Left colon (tissue), 2 donors: ENCODE measurements around the gene APAF1. TPM values are rescaled to one million over a fixed set of nuclear protein-coding genes. Genes with fewer than 3 reads are reported as not detected.

Experiments
- ATAC-seq: fragments of 200-7000 bp; cut with Tn5 transposase; one replicate; pipeline ENCODE4 v1.9.1; 2020; ENCODE audit warnings: mild to moderate bottlenecking, moderate library complexity
- DNase-seq, 2 donors: peaks; one replicate each; pipeline ENCODE4 v3.0.0-alpha.2; 2020
- intact Hi-C, 2 donors: fragments of 100-400 bp; cut with DNase I in 1 of 2; cut with micrococcal nuclease in 1 of 2; formaldehyde crosslinking; loops; one replicate each; pipeline versions ENCODE4 v1.11.2 to v1.14.0; 2022; cut with DNase I, micrococcal nuclease
- total RNA-seq, 2 donors: library from RNA; stranded (reverse); fragmentation: NEBNext Ultra II Directional; extraction: Animal tissue kit (Norgen Biotek cat#: 25700); gene quantifications; one replicate each; pipeline ENCODE4 v1.2.1, GENCODE V29; 2021
- donor health status: DM: no; HTN: no; CAD: no.
- donor health status: DM: yes; HTN: yes; CAD: no.

The APAF1 gene
- total RNA-seq, 2 donors from 2014 or later, result 34.8 to 38.9 TPM

DNA sequence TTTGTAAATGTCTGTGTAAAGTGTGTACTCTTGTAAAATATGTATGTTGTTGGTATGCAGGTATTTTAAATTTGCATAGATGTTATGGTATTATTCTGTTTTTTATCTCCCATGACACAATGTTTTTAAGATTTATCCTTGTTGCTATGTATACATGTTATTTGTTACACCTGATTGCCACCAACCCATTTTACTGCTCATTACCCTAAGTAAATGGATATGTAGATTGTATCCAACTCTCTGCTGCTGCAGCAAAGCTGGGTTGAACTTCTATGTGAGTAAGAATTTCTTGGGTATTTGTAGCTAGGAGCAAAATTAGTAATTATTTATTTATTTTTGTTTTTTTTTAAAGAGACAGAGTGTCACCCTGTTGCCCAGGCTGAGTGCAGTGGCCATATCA lies 6.2 kb downstream of the APAF1 start:
- ATAC-seq, result no peak
- DNase-seq, result no peak
- intact Hi-C loops, result no loop called here

DNA sequence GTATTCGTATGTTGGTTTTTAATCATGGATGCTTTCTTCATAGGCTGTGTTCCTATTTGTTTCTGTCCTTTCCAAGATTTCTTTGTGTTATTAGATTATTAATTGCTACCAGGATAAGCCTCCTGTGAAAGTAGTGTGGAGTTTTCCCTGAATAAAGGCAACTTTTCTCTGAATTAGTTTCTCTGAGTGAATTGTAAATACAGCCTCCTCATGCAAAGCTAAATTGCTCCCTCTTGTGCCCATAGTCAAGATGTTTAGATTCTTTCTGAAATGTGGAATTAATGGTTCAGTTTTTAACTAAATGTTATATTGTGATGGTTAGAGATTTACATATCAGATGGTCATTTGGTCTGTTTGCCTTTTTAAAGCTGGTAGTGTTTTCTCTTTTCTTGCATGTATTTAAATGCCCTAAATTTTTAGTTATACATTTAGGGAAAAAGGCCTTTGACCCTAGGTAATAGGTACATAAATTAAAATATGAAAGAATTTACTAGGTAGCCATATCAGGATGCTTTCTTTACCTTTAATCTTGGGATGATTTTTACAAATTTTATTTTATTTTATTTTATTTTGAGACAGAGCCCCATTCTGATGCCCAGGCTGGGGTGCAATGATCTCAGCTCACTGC lies 8.9 kb downstream of the APAF1 start:
- intact Hi-C loops, result loop anchor here in 1 of 2 donors (2.0 kb wide), 1 partner anchor 87 kb away; no protein-coding TSS in a partner anchor
- ATAC-seq, result peak; percentile 61
- no peak for DNase-seq

DNA sequence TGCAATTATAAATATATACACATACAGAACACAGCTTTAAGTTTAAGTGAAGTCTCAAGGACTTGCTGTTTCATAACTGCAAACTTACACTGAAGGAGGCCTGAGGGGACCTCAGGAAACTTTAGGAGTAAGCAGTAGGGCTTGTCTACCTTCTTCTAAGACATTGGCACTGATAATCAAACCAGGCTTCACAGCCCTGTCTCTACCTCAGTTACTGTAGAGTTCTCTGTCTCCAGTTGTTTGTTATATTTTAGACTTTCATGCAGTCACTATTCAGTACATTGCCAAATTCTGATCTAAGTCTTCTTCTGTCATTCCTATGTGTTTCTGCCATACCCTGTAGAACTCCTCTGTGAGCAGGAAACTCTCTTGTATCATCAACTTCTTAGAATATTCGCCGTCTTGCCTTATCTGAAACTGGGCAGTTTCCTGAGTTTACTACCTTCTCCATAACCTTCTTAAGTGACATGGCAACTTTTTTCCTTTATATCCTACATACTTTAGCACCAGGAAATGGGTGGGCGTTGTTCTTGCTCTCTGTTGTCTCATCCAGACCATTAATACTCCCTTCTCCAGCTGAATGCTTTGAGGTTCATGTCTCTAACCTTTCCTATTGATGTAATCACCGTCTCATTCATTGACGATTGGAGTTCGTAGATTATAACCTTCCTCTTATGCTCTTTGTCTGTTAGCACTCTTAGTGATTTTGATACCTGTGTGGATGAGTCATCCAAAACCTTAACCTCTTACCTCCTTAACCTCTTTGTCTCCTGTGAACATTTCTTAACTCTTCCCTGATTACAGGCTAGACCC lies 11.4 kb downstream of the APAF1 start:
- peak; percentile 40 for ATAC-seq
- intact Hi-C loops, result no loop called here

DNA sequence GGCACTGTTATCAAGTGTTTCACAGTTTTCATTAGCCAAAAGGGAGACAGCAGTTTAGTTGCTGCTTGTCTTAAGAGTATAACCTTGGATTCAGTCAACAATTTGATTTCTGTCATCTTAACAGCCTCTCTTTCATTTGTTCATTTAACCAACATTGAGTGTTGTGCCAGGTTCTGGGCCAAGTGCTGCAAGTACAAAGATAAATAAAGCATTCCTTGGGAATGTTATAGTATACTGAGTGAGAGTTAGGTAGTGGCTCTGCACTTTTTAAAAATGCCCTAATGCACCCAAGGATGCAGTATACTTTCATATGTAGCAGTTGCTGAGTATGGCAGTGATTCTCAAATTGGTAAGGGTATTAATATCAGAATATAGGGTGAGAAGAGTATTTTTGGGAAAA lies 15.4 kb downstream of the APAF1 start:
- ATAC-seq (no peak), DNase-seq (no peak)
- intact Hi-C loops, result no loop called here

More for the DNA sequence above, 11.4 kb downstream of the APAF1 start:
- no peak for DNase-seq

DNA sequence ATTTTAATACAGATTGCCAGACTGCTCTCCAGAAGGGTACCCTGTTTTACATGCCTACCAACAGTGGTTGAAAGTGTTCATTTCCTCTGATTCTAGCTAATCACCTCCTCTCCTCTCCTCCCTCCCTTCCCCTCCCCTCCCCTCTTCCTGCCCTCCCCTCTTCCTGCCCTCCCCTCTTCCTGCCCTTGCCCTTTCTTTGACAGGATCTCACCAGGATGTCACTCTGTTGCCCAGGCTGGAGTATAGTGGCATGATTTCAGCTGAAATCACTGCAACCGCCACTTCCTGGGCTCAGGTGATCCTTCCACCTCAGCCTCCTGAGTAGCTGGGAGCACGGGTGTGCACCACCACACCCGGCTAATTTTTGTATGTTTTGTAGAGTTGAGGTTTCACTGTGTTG lies 24.7 kb downstream of the APAF1 start:
- DNase-seq, result no peak
- no peak for ATAC-seq
- intact Hi-C loops, result no loop called here

DNA sequence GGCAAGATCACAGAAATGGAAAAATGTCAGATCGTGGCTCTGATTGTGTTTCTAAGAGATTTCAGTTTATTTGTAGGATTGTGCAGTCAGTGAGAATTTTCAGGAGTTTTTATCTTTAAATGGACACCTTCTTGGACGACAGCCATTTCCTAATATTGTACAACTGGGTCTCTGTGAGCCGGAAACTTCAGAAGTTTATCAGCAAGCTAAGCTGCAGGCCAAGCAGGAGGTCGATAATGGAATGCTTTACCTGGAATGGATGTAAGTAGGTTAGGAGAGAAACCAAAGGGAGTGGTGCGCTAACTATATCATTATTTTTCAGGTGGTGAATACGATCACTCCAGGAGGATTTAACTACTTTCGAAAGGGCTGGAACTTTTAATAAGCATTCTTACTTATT lies 26.4 kb downstream of the APAF1 start:
- ATAC-seq (no peak), DNase-seq (no peak)
- intact Hi-C loops, result no loop called here

DNA sequence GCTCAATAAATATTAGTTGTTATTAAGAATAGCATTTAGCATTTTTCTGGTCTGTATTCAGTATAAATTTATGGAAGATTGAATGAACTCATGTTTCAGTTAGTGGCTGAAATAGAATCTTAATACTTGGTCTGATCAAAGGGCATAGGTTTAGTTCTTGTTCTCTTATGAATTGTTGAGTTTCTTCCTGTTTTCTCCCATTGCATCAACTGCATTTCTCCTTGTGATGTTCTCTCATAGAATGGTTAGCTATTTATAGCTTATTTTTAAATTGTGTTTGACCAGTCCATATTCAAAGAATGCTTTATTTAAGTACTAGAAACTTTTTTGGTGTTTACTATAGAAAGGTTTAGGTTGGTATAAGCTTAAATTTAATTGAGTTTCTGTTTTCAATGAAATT lies 29.8 kb downstream of the APAF1 start:
- DNase-seq (no peak), ATAC-seq (no peak)
- intact Hi-C loops, result no loop called here

DNA sequence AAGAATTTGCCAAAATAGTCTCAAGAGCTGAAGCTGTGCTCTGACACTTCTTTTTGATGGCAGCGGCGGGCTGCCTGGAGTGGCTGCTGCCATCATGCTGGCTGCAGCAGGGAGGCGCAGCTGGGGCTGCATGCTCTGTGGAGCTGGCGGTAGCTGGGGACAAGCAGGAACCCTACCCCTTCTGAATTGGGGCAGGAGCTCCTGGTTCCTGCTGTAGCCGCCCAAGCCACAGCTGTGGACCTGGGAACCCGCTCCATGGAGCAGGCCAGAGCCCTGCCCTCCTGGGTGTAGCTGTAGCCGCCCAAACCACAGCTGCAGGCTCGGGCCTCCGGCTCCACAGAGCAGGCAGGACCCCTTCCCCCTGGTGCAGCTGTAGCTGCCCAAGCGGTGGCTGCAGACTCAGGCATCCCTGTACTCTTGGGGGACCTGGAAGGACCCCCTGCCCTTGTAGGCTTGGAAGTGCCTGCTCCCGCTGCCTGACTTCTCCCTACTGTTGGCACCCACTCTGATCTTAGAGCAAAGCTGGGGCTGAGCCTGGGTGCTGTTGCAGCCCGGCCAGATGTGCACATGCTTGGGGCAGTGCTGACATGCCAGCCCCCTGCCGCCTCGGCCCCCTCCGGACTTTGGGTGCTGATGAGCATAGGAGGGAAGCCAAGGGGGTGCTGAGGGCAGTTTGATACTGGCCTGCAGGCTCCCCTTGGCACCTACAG lies 33.3 kb downstream of the APAF1 start:
- ATAC-seq (peak; percentile 12), DNase-seq (no peak)
- intact Hi-C loops, result no loop called here

DNA sequence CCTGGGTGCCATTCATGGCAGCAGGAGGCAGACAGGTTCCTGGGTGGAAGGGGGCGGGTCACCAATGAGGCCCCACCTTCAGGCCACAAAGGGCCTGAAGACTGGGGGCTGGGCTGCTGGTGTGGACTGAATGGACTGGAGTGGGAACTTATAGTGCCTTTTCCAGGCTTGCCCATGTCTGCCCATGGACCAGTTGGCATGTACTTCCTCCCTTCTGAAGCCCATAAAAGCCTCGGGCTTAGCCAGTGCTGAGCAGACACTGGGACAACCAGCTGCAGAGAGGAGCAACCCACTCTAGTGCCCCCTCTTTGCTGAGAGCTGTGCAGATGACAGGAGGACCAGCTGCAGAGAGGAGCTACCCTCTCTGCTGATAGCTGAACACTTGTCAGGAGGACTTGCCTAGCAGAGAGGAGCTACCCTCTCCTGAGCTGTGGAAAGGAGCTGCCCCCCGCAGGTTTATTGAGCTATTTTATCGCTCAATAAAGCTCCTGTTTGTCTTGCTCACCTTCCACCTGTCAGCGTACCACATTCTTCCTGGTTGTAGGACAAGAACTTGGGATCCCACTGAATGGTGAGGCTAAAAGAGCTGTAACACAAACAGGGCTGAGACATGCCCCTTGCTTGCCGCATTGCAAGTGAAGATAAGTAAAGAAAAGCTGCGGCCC lies 34.0 kb downstream of the APAF1 start:
- ATAC-seq (peak; percentile 88), DNase-seq (peak; percentile 46 to 50)
- intact Hi-C loops, result no loop called here

DNA sequence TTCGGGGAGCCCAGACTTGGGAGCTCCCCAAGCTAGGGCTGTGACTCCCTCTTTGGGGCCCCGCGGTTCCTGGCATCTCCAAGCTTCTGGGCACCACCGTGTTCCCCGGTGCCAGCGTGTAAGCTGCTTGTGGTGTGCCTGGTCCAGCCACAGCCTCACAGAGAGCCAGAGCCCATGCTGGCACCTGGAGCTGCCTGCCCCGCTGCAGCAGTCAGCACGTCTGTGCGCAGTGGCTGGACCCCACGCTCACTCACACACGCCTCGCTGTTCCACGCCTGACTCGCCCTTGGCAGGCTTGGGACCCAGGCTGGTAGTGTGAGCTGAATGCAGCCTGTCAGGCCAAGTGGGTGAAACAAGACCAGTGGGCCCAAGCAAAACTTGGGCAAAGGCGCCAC lies 34.5 kb downstream of the APAF1 start:
- DNase-seq (no peak), ATAC-seq (no peak)
- intact Hi-C loops, result no loop called here

DNA sequence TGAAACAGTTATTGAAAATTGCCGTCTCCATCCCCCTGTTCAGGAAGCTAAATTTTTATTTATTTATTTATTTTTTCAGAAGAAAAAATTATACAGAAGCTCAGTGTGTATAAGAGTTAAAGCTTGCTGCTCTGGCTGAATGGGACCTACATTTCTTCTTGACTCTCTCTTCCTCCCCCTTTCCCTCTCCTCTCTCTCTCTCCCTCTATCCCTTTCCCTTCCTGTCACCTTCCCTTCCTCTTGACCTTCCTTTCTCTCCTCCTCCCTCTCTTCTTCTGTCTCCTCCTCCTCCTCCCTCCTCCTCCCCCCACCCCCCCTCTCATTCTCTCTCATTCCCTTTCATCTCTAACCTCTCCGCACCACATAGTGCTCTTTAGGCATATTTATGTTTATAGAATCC lies 39.1 kb downstream of the APAF1 start:
- no peak for DNase-seq
- intact Hi-C loops, result no loop called here
- no peak for ATAC-seq

DNA sequence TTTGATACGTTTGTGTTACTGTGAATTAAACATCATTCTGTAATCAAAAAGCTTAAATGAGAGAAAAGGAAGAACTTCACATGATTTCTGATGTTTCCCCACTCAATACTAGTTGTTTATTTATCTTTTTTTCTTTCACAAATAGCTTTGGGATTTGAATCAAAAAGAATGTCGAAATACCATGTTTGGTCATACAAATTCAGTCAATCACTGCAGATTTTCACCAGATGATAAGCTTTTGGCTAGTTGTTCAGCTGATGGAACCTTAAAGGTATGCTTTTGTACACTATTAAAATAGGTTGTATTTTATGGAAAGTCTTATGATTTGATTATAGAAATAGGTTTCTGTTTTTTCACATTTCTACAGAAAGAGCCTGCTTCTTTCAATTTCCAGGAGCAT lies 41.5 kb downstream of the APAF1 start:
- no peak for DNase-seq
- ATAC-seq, result no peak
- intact Hi-C loops, result no loop called here

DNA sequence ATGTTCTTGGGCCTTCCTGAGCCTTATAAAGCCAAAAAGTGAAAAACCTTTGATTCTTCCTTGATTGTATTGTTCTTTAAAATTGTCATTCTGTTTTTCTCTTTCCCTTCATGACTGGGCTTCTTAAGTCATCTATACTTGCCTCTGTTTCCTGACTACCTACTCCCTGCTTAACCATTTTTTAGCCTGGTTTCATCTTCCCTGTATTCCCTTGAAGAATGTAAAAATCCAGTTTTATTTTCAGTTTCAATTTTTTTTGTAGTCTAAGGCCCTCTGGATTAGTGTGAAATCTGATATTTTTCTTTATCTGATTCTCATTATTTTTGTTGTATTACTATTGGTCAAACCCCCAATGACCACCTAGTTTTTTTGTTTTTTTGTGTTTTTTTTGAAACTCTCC lies 46.3 kb downstream of the APAF1 start:
- intact Hi-C loops, result no loop called here
- no peak for DNase-seq
- ATAC-seq, result no peak

DNA sequence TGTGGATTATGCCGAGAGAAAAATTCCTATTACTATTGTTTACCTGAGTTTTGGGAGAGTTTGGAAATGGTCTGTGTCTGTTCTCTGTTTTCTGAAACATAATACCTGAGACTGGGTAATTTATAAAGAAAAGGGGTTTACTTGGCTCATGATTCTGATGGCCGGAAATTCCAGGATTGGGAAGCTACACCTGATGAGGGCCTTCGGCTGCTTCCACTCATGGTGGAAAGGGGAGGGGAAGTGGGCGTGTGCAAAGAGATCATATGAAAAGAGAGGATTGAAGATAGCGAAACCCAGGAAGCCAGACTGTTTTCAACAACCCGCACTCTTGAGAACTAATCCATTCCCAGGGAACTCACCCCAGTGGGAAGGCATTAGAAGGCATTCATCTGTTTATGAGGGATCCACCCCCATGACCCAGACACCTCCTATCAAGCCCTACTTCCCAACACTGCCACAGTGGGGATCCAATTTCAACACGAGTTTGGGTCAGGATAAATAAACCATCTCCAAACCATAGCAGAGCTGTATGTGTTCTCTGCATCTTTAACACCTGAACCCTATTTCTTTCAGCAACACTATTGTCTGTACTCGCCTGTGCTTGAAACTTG lies 51.1 kb downstream of the APAF1 start:
- DNase-seq (no peak), ATAC-seq (no peak)
- intact Hi-C loops, result no loop called here

DNA sequence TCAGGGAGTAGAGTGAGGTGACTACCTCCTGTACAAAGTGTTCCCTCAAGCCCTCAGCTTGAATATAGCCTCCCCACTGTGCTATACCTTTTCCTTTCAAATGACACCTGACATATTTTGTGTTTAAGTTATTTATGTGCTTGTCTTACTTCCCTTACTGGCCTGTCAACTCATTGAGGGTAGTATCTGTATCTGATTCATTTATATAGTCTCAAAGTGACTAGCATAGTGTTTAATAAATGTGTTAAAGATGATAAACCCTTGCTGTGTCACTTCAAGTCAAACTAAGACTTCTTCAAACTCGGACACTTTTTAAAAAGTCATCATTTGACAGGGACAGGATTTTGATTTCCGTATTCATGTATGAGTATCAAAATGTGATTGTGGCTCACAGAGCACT lies 52.1 kb downstream of the APAF1 start:
- intact Hi-C loops, result no loop called here
- no peak for DNase-seq
- no peak for ATAC-seq

DNA sequence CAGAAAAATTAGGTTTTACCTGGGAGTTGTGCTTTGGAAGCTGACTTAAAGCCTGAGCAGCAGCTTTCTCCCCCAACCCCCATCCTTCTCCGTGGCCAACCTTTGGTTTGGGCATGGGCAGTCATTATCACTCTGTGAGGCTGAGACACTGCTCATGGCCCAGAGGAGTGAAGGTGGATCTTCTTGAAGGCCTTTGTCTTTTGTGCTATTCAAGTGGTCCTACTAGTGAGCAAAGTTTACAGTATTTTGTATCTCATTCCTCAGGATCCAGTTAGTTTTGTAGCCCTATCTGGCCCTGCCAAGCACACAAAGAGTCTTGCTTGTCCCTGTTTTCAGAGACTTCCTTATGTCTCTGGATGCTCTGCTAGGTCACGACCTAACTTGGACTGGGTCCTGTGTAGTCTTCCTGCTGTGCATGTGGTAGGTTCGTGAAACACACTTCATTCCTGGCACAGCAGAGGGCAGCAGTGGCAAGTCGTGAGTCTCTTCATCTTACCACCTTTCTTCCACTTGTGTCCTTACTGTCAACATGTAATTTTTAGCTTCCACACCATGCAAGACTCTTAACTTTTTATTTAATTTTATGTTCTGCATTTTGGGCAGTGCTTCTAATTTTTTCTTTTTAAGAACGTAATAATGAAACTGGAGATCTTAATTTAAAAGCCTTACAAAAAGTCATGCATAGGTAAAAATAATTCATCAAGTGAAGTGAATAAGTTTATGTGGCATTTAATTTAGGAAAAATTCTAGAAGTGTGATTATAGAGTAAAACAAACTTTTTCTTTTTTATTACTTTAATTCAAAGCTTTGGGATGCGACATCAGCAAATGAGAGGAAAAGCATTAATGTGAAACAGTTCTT lies 53.7 kb downstream of the APAF1 start:
- peak; percentile 26 to 56 for DNase-seq
- peak; percentile 91 for ATAC-seq
- intact Hi-C loops, result no loop called here

DNA sequence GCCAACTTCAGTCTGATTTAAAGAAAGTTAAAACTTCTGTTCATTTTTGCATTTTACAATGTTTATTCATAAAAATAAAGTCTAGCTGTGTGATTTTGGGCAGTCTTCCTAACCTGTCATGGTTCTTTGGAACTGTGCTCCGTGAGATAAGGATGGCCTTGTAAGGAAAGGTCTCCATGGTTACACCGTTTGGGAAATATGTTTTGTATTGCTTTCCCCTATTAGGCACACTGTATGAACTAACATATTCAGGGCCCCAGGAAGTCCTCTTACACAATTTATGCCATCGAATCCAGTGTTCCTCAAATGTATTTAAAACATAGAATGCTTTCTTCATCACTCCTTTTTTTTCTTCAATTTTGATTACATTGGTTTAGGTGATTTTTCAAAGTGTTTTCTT lies 54.5 kb downstream of the APAF1 start:
- no peak for DNase-seq
- ATAC-seq, result no peak
- intact Hi-C loops, result no loop called here

DNA sequence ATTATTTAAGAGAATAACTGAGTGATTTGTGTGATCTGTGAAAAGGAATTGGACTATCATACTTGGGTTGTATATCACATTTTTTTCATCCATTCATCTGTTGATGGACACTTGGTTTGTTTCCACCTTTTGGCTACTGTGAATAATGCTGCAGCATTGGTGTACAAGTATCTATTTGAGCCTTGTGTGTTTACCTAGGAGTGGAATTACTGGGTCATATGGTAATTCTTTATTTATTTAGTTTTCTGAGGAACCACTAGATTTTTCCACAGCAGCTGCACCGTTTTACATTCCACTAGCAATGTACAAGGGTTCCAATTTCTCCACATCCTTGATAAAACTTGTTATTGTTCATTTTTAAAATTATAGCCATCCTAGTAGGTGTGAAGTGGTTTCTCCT lies 56.1 kb downstream of the APAF1 start:
- intact Hi-C loops, result no loop called here
- ATAC-seq, result no peak
- DNase-seq, result no peak
